WI38 (cell line): ENCODE measurements around the gene RBM17.
A peak's percentile ranks its signal among the peaks of the same experiment; 100 is the strongest.

Source experiments
- H3K4me3 ChIP-seq: 2 replicates; pipeline ENCODE4 v1.5.1; 2011; ENCODE audit warnings: low read depth, mild to moderate bottlenecking, control low read depth, low read length
- TF ChIP-seq, protein P1 (sequence below): IDR thresholded peaks from 2 replicates; pipeline ENCODE4 v1.5.1; 2012; ENCODE audit warnings: low read depth, mild to moderate bottlenecking, control low read depth, low read length

The RBM17 gene

DNA sequence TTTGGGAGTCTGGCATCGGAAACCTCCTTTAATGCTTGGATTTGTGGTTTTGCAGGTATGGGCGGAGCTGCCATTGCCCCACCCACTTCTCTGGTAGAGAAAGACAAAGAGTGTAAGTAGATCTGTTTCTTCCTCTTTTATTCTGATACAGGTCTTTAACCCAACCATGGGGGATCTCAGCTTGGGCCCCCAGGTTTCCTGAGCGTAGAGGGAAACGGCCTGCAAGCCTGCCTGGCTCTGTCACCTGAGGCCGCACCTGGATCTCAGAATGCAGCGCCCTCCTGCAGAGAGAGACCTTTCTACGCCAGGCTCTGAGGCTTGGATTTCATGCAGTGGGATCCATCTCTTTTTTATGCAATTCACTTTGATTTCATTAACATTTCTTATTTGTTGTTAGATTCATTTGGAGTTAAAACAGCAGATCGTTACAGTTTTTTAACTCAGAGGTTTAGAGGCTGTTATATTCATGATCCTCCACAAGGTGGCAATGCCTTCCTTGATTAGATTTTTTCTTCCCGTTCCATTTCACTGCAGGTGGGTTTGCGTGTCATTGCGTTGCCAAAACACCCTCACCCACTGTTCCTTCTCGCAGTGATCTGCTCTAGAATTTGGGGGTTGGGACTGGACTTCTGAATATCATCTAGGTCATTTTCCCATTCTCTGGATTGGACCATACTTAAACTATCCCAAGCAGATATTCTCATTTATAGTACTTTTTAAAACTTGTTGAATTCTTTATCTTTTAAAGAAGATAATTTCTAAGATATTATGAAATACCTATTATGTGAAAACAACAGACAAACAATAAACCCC, 20.0 kb downstream of the RBM17 start:
- no peak overlapping the region for H3K4me3 ChIP-seq
- TF ChIP-seq, protein P1, sequence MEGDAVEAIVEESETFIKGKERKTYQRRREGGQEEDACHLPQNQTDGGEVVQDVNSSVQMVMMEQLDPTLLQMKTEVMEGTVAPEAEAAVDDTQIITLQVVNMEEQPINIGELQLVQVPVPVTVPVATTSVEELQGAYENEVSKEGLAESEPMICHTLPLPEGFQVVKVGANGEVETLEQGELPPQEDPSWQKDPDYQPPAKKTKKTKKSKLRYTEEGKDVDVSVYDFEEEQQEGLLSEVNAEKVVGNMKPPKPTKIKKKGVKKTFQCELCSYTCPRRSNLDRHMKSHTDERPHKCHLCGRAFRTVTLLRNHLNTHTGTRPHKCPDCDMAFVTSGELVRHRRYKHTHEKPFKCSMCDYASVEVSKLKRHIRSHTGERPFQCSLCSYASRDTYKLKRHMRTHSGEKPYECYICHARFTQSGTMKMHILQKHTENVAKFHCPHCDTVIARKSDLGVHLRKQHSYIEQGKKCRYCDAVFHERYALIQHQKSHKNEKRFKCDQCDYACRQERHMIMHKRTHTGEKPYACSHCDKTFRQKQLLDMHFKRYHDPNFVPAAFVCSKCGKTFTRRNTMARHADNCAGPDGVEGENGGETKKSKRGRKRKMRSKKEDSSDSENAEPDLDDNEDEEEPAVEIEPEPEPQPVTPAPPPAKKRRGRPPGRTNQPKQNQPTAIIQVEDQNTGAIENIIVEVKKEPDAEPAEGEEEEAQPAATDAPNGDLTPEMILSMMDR, result peak; percentile 49; the same call in 1 of the 2 replicates

DNA sequence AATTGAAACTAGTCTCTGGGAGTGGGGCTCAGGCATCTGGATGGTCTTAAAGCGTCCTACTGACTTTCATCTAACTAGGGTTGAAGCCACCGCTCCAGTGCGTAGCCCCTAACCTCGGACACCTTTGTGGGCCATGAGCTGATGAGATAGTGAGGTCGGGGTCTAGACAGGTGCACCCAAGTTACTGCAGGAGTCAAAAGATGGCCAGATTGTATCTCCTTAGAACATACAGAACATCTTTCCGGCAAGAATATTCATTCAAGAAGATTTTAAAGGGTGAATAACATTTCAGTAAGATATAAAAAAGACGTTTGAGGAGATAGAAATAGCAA, 20.6 kb downstream of the RBM17 start:
- no peak overlapping the region for H3K4me3 ChIP-seq
- TF ChIP-seq, protein P1, result no peak

DNA sequence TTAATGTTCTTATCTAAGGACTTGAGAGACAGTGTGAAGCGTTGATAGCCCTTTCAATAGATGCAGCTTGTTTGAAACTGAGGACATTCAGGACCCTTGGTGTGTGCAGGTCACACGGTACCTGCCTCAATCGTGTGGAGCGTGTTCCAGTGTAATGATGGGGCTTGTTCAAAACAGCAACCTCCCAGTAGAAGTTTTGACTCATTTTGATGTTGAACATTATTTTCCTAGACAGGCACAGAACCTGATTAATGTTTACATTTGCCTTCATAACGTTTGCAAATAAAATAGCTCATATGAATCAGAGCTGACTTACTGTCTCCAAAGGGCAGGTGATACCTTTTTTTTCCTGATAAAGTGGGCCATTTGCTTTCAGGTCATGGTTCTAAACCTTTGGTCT, 21.3 kb downstream of the RBM17 start:
- TF ChIP-seq, protein P1, result no peak
- no peak overlapping the region for H3K4me3 ChIP-seq

DNA sequence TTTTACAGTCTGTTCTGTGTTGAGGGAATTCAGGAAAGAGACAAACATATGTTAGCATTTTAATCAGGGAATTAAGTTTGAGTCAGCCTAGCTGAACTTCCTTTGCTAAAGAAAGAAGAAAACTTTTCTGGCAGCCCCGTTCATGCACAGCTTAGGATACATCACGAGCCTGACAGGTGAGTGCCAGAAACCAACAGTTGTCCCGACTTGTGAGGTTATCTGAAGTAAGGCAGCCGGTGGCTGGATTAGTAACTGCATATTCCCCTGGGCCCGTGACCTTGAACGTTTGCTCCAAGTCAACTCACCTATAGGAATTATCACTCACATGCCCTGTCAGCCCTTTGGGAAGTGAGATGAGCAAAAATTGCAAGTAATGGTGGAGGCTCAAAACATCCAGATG, 24.1 kb downstream of the RBM17 start:
- H3K4me3 ChIP-seq, result no peak overlapping the region
- TF ChIP-seq, protein P1, result no peak

DNA sequence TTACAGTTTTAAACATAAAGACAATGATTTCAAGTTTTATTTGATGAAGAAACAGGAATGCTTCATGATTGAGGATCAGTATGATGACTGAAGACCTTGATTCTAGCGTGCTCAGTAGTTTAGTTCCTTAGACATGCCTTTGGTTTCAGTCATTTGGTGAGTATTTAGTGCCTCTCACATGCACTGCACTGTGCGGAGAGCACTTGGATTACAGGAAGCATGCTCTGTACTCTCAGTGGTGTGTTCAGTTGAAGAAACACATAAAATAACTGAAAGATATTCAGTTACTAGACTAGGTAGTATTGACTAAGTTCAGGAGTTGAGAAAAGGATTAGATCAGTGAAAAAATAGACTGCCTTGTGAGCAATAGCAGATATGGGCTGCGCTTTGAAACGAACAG, 25.5 kb downstream of the RBM17 start:
- TF ChIP-seq, protein P1, result no peak
- H3K4me3 ChIP-seq, result no peak overlapping the region

DNA sequence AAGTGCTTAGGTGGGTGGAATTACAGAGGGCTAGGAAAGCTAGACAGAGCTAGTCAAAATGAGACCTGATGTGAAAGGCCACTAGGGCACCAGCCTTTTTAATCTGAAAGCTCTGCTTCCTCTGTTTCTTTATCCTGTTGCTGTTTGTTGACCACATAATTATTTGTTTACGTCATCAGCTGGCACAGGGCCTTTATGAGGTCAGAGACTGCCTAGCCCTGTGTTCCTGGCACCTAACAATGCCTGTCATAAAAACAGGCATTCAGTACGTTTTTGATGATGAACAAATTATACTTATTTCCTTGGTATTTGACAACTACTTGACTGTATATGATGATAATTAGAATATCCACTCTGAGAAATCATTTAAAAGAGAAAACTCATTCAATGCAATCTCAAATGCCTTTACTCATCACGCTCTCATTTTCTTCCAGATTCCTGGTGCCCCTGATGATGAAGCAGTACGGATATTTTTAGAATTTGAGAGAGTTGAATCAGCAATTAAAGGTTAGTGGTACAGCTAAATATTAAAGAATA, 26.0 kb downstream of the RBM17 start:
- TF ChIP-seq, protein P1, result no peak

DNA sequence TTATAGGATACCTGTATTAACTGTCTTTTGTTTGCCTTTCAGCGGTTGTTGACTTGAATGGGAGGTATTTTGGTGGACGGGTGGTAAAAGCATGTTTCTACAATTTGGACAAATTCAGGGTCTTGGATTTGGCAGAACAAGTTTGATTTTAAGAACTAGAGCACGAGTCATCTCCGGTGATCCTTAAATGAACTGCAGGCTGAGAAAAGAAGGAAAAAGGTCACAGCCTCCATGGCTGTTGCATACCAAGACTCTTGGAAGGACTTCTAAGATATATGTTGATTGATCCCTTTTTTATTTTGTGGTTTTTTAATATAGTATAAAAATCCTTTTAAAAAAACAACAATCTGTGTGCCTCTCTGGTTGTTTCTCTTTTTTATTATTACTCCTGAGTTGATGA, 26.6 kb downstream of the RBM17 start:
- TF ChIP-seq, protein P1, result no peak

More for the DNA sequence above, 26.0 kb downstream of the RBM17 start:
- H3K4me3 ChIP-seq, result no peak overlapping the region

More for the DNA sequence above, 26.6 kb downstream of the RBM17 start:
- H3K4me3 ChIP-seq, result no peak overlapping the region
